Natural killer cell (primary cell): ENCODE results near the gene BTBD10. TPM values are rescaled to one million over a fixed set of nuclear protein-coding genes. Genes with fewer than 3 reads are reported as not detected.
"Not testable (repeated sequence)": the region's sequence is repeated elsewhere in the genome, so short reads cannot be mapped to it uniquely, and the experiment has no call there.

Source experiments
- ATAC-seq, 3 donors: fragments of 150-1000 bp in 2 of 3; fragments of 200-7000 bp in 1 of 3; cut with Tn5 transposase; 1 replicate in 1 of 3; 2 replicates in 2 of 3; pipeline ENCODE4 v1.10.0; 2021; ENCODE audit warnings: mild to moderate bottlenecking in 2 of 3, moderate library complexity in 2 of 3
- DNase-seq, 2 donors: peaks; one replicate each; pipeline versions ENCODE4 v3.0.0 to v3.0.0-alpha.2; 2013 to 2021; ENCODE audit warnings: mixed read lengths in 1 of 2
- H3K27ac ChIP-seq: one replicate; pipeline ENCODE4 v1.5.1; 2013; ENCODE audit warnings: mild to moderate bottlenecking, low read length
- H3K27me3 ChIP-seq: one replicate; pipeline ENCODE4 v1.6.1; 2013; ENCODE audit warnings: low read length; ENCODE audit not compliant: control insufficient read depth, insufficient read depth
- H3K36me3 ChIP-seq: one replicate; pipeline ENCODE4 v1.6.1; 2013; ENCODE audit warnings: low read length; ENCODE audit not compliant: control insufficient read depth, insufficient read depth
- H3K4me1 ChIP-seq: one replicate; pipeline ENCODE4 v1.6.1; 2013; ENCODE audit warnings: low read length; ENCODE audit not compliant: control insufficient read depth, insufficient read depth
- H3K4me3 ChIP-seq: one replicate; pipeline ENCODE4 v1.5.1; 2013; ENCODE audit warnings: low read length
- H3K9me3 ChIP-seq: one replicate; pipeline ENCODE4 v1.6.1; 2013; ENCODE audit warnings: low read length; ENCODE audit not compliant: control insufficient read depth, insufficient read depth
- H3K27ac Mint-ChIP-seq, 2 donors: one replicate each; pipeline ENCODE4 v1.8.0; 2022; ENCODE audit warnings: mild to moderate bottlenecking in 2 of 2, mixed read lengths in 2 of 2, moderate library complexity in 1 of 2
- H3K27me3 Mint-ChIP-seq, 2 donors: one replicate each; pipeline ENCODE4 v1.8.0; 2022; ENCODE audit warnings: low read depth in 2 of 2, mixed read lengths in 2 of 2
- H3K36me3 Mint-ChIP-seq: one replicate; pipeline ENCODE4 v1.8.0; 2022; ENCODE audit warnings: mixed read lengths
- H3K4me1 Mint-ChIP-seq, 2 donors: one replicate each; pipeline ENCODE4 v1.8.0; 2022; ENCODE audit warnings: mixed read lengths in 2 of 2
- H3K4me3 Mint-ChIP-seq: one replicate; pipeline ENCODE4 v1.8.0; 2022; ENCODE audit warnings: mild to moderate bottlenecking, moderate library complexity, mixed read lengths
- H3K9me3 Mint-ChIP-seq, 2 donors: one replicate each; pipeline ENCODE4 v1.8.0; 2022; ENCODE audit warnings: mixed read lengths in 2 of 2
- CTCF ChIP-seq: fragments of 200-600 bp; IDR thresholded peaks from one replicate; pipeline ENCODE4 v1.8.0; 2022; ENCODE audit warnings: antibody characterized with exemption
- WGBS: methylation state at CpG from one replicate; pipeline ENCODE4 v1.1.7; 2013; ENCODE audit warnings: missing lambda C conversion rate; ENCODE audit not compliant: insufficient coverage; 5-methylcytosine and 5-hydroxymethylcytosine counted together
- intact Hi-C: fragments of 100-400 bp; cut with micrococcal nuclease; formaldehyde crosslinking; loops from one replicate; pipeline ENCODE4 v1.14.2; 2022
- total RNA-seq, 4 donors: library from RNA; stranded (reverse); fragments of 120-200 nt in 1 of 4; gene quantifications; one replicate each; pipeline versions ENCODE4 v1.2.3 to v1.2.4, GENCODE V29; 2013 to 2022

The BTBD10 gene
- total RNA-seq, 3 donors from 2014 or later (not counting 1 experiment from before 2014, with no cell fraction given): 18.0 to 26.9 (median 23.2) TPM

- TF ChIP-seq CTCF: no peak
- H3K27me3 ChIP-seq: no peaks in the 10 kb centered on the region
- intact Hi-C loops: no loop called here
- Mint-ChIP-seq H3K4me3 (no peak overlapping the region), H3K9me3 (no peaks in the 10 kb centered on the region), H3K4me1 (peaks cover 0 to 4% of the 10 kb centered on the region in 2 donors), H3K27ac (no peak overlapping the region), H3K36me3 (peaks cover 7% of the 10 kb centered on the region), H3K27me3 (no peaks in the 10 kb centered on the region)
- DNase-seq (no peak), ATAC-seq (no peak)
- peaks cover 62% of the 10 kb centered on the region for H3K36me3 ChIP-seq
- H3K27ac ChIP-seq: no peak overlapping the region
- 98% methylated on average over 3 of the region's 3 CpGs for WGBS
- no peak overlapping the region for H3K4me3 ChIP-seq
- no peaks in the 10 kb centered on the region for H3K4me1 ChIP-seq
- no peaks in the 10 kb centered on the region for H3K9me3 ChIP-seq
These were observed 47.8 kb downstream of the BTBD10 start for GRCh38 chr11:13415201-13415600.

GRCh38 chr11:13405220-13405619 lies 57.8 kb downstream of the BTBD10 start:
- Mint-ChIP-seq H3K4me1 (no peaks in the 10 kb centered on the region), H3K4me3 (no peak overlapping the region), H3K27ac (no peak overlapping the region), H3K36me3 (peaks cover 6% of the 10 kb centered on the region), H3K9me3 (no peaks in the 10 kb centered on the region), H3K27me3 (no peaks in the 10 kb centered on the region)
- DNase-seq (no peak), ATAC-seq (no peak)
- H3K27me3 ChIP-seq: no peaks in the 10 kb centered on the region
- H3K4me1 ChIP-seq: no peaks in the 10 kb centered on the region
- intact Hi-C loops: no loop called here
- no peak overlapping the region for H3K27ac ChIP-seq
- H3K36me3 ChIP-seq: peaks cover 43% of the 10 kb centered on the region
- WGBS: 93% methylated on average over 2 of the region's 4 CpGs
- no peak overlapping the region for H3K4me3 ChIP-seq
- TF ChIP-seq CTCF: no peak
- H3K9me3 ChIP-seq: no peaks in the 10 kb centered on the region

- peaks cover 22% of the 10 kb centered on the region for H3K36me3 ChIP-seq
- DNase-seq, intact Hi-C loops: not testable (repeated sequence)
These were observed 64.7 kb downstream of the BTBD10 start for GRCh38 chr11:13398335-13398734.

GRCh38 chr11:13391217-13391616 lies 71.8 kb downstream of the BTBD10 start:
- no peak for TF ChIP-seq CTCF
- Mint-ChIP-seq H3K4me1 (peaks cover 0 to 4% of the 10 kb centered on the region in 2 donors), H3K4me3 (no peak overlapping the region), H3K9me3 (no peaks in the 10 kb centered on the region), H3K27ac (peak overlapping the region; percentile 9 to 19), H3K36me3 (peaks cover 16% of the 10 kb centered on the region), H3K27me3 (no peaks in the 10 kb centered on the region)
- intact Hi-C loops: no loop called here
- DNase-seq: no peak
- Histone ChIP-seq H3K27me3 (no peaks in the 10 kb centered on the region), H3K9me3 (no peaks in the 10 kb centered on the region), H3K4me3 (no peak overlapping the region), H3K4me1 (no peaks in the 10 kb centered on the region), H3K27ac (no peak overlapping the region), H3K36me3 (peaks cover 44% of the 10 kb centered on the region)
- no peak for ATAC-seq
- WGBS: 97% methylated on average over 1 of the region's 1 CpG

More at GRCh38 chr11:13398335-13398734, 64.7 kb downstream of the BTBD10 start:
- not testable (repeated sequence) for ATAC-seq, H3K4me1 ChIP-seq, H3K4me1 Mint-ChIP-seq, H3K9me3 ChIP-seq, H3K27me3 ChIP-seq, H3K27ac ChIP-seq, H3K27me3 Mint-ChIP-seq, H3K4me3 ChIP-seq, H3K27ac Mint-ChIP-seq, H3K9me3 Mint-ChIP-seq, H3K4me3 Mint-ChIP-seq
- peaks cover 13% of the 10 kb centered on the region for H3K36me3 Mint-ChIP-seq
